ENCODE measurements around the gene PBLD.

The PBLD gene

GRCh38 chr10:68238371-68238770 lies 94.4 kb downstream of the PBLD start:
- in situ Hi-C loops (cut with HindIII; ENCODE audit: low sequenced_read_pairs): no loop called here

GRCh38 chr10:68237173-68237572 lies 95.6 kb downstream of the PBLD start:
- in situ Hi-C loops (cut with HindIII; ENCODE audit: low sequenced_read_pairs): no loop called here

DNA sequence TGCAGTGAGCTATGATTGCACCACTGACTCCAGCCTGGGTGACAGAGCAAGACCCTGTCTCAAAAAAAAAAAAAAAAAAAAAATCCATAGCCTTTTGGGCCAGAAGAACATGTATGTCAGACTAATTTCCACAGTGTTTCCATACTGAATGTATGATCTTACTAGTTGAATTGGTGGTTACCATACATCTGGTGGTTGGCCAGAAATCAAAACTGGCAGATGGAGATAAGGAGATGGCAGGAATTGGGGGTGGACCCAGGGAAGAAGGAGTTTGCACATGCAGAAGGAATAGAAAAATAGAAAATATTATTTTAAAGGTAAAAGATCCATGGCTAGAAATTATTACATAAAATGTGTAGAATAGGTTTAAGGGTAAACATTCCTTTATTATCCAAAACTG lies 97.1 kb downstream of the PBLD start:
- in situ Hi-C loops (cut with HindIII; ENCODE audit: low sequenced_read_pairs): no loop called here

DNA sequence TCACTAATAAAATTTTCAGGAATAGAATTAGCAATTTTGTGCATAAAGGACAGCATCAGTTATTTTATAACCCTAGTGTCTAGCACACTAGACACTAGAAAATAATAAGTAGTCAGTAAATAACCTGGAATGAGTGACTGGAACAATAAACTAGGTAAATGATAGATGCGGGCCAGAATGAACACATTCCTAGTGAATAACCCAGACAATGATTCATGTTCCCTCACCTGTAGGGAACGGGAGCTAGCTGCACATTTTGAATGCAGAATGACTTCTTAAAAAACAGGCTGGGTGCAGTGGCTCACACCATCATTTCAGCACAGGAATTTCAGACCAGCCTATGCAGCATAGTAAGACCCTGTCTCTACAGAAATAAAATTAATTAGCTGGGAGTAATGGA lies 97.6 kb downstream of the PBLD start:
- in situ Hi-C loops (cut with HindIII; ENCODE audit: low sequenced_read_pairs): no loop called here

- in situ Hi-C loops (cut with HindIII; ENCODE audit: low sequenced_read_pairs): no loop called here
Observed at GRCh38 chr10:68233046-68233445, 99.7 kb downstream of the PBLD start.
